ENCODE data around the gene NAPSA. TPM values are rescaled to one million over a fixed set of nuclear protein-coding genes. Genes with fewer than 3 reads are reported as not detected.

Gene NAPSA
- polyA plus RNA-seq, 1 experiment = 0.32 TPM

DNA sequence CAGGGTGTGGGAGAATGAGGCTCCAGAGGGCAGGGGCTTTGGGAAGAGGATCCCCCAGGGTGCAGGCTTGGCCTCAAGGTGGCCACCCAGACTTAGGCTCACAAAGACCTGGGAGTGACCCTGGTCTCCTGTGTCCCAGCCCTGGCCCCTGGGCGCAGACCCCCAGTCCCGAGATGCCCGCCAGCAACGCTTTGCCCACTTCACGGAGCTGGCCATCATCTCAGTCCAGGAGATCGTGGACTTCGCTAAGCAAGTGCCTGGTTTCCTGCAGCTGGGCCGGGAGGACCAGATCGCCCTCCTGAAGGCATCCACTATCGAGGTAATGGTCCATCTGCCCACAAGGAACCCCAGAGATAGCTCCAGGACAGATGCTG is 13.4 kb upstream of the NAPSA start:
- H3K4me3 ChIP-seq (ENCODE audit: low read depth, low read length) = no peak overlapping the region
- ChIA-PET POLR2A (no interaction called here), CTCF (no interaction called here)
- TF ChIP-seq, protein P1, sequence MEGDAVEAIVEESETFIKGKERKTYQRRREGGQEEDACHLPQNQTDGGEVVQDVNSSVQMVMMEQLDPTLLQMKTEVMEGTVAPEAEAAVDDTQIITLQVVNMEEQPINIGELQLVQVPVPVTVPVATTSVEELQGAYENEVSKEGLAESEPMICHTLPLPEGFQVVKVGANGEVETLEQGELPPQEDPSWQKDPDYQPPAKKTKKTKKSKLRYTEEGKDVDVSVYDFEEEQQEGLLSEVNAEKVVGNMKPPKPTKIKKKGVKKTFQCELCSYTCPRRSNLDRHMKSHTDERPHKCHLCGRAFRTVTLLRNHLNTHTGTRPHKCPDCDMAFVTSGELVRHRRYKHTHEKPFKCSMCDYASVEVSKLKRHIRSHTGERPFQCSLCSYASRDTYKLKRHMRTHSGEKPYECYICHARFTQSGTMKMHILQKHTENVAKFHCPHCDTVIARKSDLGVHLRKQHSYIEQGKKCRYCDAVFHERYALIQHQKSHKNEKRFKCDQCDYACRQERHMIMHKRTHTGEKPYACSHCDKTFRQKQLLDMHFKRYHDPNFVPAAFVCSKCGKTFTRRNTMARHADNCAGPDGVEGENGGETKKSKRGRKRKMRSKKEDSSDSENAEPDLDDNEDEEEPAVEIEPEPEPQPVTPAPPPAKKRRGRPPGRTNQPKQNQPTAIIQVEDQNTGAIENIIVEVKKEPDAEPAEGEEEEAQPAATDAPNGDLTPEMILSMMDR (IDR thresholded peaks at IDR 0.05; ENCODE audit: insufficient read depth, low read depth, low read length) = no peak
- DNase-seq (ENCODE audit: low read depth) = no peak
- peaks cover 36% of the 10 kb centered on the region for H3K36me3 ChIP-seq (ENCODE audit: control insufficient read depth, insufficient read depth, low read length)
- no peaks in the 10 kb centered on the region for H3K27me3 ChIP-seq (ENCODE audit: control insufficient read depth, insufficient read depth, low read length)

DNA sequence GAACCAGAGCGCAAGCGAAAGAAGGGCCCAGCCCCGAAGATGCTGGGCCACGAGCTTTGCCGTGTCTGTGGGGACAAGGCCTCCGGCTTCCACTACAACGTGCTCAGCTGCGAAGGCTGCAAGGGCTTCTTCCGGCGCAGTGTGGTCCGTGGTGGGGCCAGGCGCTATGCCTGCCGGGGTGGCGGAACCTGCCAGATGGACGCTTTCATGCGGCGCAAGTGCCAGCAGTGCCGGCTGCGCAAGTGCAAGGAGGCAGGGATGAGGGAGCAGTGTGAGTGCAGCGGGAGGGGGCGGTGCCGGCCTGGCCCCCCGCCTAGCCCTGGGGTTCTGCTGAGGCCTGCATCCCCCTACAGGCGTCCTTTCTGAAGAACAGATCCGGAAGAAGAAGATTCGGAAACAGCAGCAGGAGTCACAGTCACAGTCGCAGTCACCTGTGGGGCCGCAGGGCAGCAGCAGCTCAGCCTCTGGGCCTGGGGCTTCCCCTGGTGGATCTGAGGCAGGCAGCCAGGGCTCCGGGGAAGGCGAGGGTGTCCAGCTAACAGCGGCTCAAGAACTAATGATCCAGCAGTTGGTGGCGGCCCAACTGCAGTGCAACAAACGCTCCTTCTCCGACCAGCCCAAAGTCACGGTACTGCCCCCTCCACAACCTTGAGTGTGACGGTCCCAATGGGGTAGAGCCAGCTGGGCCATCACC is 12.9 kb upstream of the NAPSA start:
- no peak for DNase-seq (ENCODE audit: low read depth)
- Histone ChIP-seq H3K36me3 (ENCODE audit: control insufficient read depth, insufficient read depth, low read length) (peaks cover 36% of the 10 kb centered on the region), H3K27me3 (ENCODE audit: control insufficient read depth, insufficient read depth, low read length) (no peaks in the 10 kb centered on the region), H3K4me3 (ENCODE audit: low read depth, low read length) (no peak overlapping the region)
- ChIA-PET CTCF (interaction anchor here (1.0 kb wide), 1 partner anchor 21 kb away, joined by 3 read pairs; no protein-coding TSS in a partner anchor), POLR2A (no interaction called here)
- TF ChIP-seq, protein P1 (IDR thresholded peaks at IDR 0.05; ENCODE audit: insufficient read depth, low read depth, low read length) = no peak

DNA sequence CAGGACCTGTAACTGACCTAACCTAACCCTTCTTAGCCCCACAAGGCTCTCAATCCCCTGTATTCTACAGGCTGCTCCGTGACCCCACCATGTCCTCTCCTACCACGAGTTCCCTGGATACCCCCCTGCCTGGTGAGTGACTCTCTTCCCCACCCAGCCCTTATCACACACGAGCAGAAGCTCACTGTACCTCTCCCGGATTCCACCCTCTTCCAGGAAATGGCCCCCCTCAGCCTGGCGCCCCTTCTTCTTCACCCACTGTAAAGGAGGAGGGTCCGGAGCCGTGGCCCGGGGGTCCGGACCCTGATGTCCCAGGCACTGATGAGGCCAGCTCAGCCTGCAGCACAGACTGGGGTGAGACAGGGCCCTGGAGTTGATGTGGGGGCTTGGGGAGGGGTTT is 12.1 kb upstream of the NAPSA start:
- Histone ChIP-seq H3K36me3 (ENCODE audit: control insufficient read depth, insufficient read depth, low read length) (peaks cover 34% of the 10 kb centered on the region), H3K27me3 (ENCODE audit: control insufficient read depth, insufficient read depth, low read length) (no peaks in the 10 kb centered on the region), H3K4me3 (ENCODE audit: low read depth, low read length) (no peak overlapping the region)
- ChIA-PET CTCF (interaction anchor here (1.0 kb wide), 1 partner anchor 20 kb away, joined by 3 read pairs; no protein-coding TSS in a partner anchor), POLR2A (interaction anchor here (0.6 kb wide), 1 partner anchor 8 kb away, joined by 4 read pairs; no protein-coding TSS in a partner anchor)
- no peak for DNase-seq (ENCODE audit: low read depth)
- TF ChIP-seq, protein P1 (IDR thresholded peaks at IDR 0.05; ENCODE audit: insufficient read depth, low read depth, low read length) = no peak

DNA sequence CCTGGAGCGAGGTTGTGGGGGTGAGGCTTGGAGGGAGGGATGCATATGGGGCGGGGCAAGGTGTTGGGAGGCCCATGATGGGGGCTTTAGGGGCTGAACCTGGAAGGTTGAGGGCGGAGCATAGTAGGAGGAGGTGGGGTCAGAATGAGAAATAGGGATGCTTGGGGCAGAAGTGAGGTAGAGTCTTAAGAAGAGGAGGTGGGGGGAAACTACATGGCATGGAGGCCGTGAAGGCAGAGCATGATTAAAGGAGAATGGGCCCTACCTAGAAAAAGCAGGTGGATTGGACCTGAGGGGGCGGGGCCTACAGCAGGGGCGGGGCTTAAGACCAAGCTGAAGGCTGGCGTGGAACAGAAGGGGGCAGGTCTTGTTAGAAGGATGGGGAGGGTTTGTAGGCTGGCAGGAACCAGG is 11.6 kb upstream of the NAPSA start:
- H3K4me3 ChIP-seq (ENCODE audit: low read depth, low read length) = peak overlapping the region; percentile 97
- no peak for DNase-seq (ENCODE audit: low read depth)
- POLR2A ChIA-PET = interaction anchor here (0.6 kb wide), 1 partner anchor 9 kb away, joined by 4 read pairs; no protein-coding TSS in a partner anchor
- H3K27me3 ChIP-seq (ENCODE audit: control insufficient read depth, insufficient read depth, low read length) = no peaks in the 10 kb centered on the region
- CTCF ChIA-PET = no interaction called here
- TF ChIP-seq, protein P1 (IDR thresholded peaks at IDR 0.05; ENCODE audit: insufficient read depth, low read depth, low read length) = no peak
- peaks cover 29% of the 10 kb centered on the region for H3K36me3 ChIP-seq (ENCODE audit: control insufficient read depth, insufficient read depth, low read length)

DNA sequence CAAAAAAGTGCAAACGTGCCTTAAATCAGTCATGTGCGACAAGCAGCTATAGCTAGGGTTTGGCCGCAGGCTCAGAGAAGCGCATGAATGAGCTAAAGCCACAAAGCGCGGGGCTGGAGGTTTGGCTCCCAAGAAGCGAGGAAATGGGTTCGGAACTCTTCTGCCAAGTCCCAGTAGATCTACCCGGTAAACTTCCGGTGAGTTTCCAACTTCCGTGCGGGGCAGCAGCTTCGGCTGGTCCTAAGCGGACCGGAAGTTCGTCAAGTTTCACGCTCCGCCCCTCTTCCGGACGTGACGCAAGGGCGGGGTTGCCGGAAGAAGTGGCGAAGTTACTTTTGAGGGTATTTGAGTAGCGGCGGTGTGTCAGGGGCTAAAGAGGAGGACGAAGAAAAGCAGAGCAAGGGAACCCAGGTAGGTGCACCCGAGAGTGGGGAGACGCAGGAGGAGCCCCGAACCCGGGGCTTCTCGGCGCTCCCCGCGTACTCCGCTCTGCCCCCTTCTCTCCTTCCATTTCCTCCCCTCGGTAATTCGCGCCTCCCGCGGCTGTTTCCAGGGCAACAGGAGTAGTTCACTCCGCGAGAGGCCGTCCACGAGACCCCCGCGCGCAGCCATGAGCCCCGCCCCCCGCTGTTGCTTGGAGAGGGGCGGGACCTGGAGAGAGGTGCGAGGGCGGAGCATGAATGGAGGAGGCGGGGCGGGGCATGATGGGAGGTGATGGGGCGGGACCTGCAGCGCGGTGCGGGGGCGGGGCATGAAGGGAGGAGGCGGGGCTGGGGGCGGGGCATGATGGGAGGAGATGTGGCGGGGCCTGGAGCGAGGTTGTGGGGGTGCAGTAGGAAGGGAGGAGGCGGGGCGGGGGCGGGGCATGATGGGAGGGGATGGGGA is 11.0 kb upstream of the NAPSA start, which contains the start of gene NR1H2:
Gene NR1H2, plus strand, starts transcription at position 292 of the 885 bp plus-strand sequence. CDS start 1,149 bp downstream, outside the sequence.
- POLR2A ChIA-PET = no interaction called here
- H3K27me3 ChIP-seq (ENCODE audit: control insufficient read depth, insufficient read depth, low read length) = no peaks in the 10 kb centered on the region
- CTCF ChIA-PET = interaction anchor here (0.9 to 2.7 kb wide), 2 partner anchors 19 to 85 kb away, joined by 3 to 15 read pairs; no protein-coding TSS in a partner anchor
- H3K4me3 ChIP-seq (ENCODE audit: low read depth, low read length) = peak within 1 kb of the TSS; percentile 97
- H3K36me3 ChIP-seq (ENCODE audit: control insufficient read depth, insufficient read depth, low read length) = peaks cover 28% of the 10 kb centered on the region
- peak; percentile 75 for DNase-seq (ENCODE audit: low read depth)
- TF ChIP-seq, protein P1 (IDR thresholded peaks at IDR 0.05; ENCODE audit: insufficient read depth, low read depth, low read length) = no peak
